ENCODE results near the gene EEFSEC.

Gene EEFSEC

GRCh38 chr3:128155616-128156360 is 2.5 kb downstream of the EEFSEC start:
- H3K27ac ChIP-seq = no peak overlapping the region
- TF ChIP-seq ZFX (IDR thresholded peaks at IDR 0.05) = no peak

DNA sequence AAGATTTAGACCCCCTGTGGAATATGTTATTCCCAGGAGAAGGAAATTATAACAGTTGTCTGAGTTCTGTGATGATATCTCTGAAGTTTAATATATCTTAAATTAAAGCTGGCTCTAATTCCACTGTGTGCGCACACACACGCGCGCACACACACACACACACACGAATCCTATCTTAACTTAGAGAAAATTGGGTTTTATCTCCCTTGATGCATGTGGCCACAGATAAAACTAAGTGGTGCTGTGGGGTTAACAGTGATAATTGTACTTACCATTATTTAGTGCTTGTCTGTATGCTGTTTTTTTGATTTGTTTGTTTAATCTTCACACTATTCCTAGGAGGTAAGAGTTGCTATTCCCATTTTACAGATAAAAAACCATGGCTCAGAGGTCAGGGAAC is 7.4 kb downstream of the EEFSEC start:
- TF ChIP-seq ZFX (IDR thresholded peaks at IDR 0.05) (no peak), CTCF (conservative IDR thresholded peaks at IDR 0.05) (no peak)
- H3K27ac ChIP-seq = no peak overlapping the region

GRCh38 chr3:128163432-128163831 is 10.2 kb downstream of the EEFSEC start:
- TF ChIP-seq CTCF (conservative IDR thresholded peaks at IDR 0.05) (no peak), ZFX (IDR thresholded peaks at IDR 0.05) (no peak)

DNA sequence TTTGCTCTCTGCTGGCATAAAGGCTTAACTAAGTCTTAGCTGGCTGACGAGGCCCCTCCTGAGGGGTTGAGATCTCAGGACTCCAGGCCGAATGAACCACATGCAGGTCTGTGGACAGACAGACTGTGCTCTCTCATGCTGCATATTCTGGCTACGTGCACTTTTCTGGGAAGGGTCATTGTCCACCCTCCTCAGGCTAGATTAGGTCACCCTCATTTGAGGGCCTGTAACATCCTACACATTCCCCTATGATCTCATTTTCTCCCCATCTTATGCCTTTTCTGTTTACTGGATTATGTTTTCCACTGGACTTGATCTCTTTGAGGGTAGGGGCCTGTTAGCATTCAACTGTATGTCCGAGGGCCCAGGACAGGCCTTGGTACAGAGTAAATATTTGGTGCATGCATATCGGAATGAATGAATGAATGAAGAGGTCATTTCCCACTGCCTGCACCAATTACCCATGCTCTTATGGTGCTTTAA is 13.7 kb downstream of the EEFSEC start:
- no peak for TF ChIP-seq ZFX (IDR thresholded peaks at IDR 0.05)
- no peak for TF ChIP-seq CTCF (conservative IDR thresholded peaks at IDR 0.05)
- H3K27ac ChIP-seq = no peak overlapping the region

More at GRCh38 chr3:128163432-128163831, 10.2 kb downstream of the EEFSEC start:
- no peak overlapping the region for H3K27ac ChIP-seq

DNA sequence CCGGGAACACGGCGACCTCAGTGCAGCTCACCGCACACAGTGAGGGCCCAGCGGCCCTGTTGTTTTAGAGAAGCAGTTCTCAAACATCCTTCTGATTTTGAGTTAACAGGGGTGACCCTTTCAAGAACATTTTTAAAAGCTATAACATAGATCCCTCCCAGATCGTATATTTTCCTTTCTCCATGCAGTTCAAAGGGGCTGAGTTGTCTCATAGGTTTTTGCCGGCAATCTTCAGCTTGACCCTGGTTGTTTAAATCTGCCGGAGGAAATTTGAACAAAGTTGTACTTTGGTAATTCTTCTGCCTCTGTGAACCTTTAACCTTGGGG is 14.3 kb downstream of the EEFSEC start:
- TF ChIP-seq CTCF (conservative IDR thresholded peaks at IDR 0.05) (no peak), ZFX (IDR thresholded peaks at IDR 0.05) (no peak)
- H3K27ac ChIP-seq = no peak overlapping the region

- no peak for TF ChIP-seq ZFX (IDR thresholded peaks at IDR 0.05)
- no peak for TF ChIP-seq CTCF (conservative IDR thresholded peaks at IDR 0.05)
- no peak overlapping the region for H3K27ac ChIP-seq
These were observed 14.8 kb downstream of the EEFSEC start for GRCh38 chr3:128167973-128168674.

GRCh38 chr3:128168836-128169235 is 15.6 kb downstream of the EEFSEC start:
- no peak overlapping the region for H3K27ac ChIP-seq
- TF ChIP-seq ZFX (IDR thresholded peaks at IDR 0.05) (no peak), CTCF (conservative IDR thresholded peaks at IDR 0.05) (no peak)
